HFFc6 (cell line): Measurements from ENCODE around the gene CCDC136. TPM values are rescaled to one million over a fixed set of nuclear protein-coding genes. Genes with fewer than 3 reads are reported as not detected.
A peak's percentile ranks its signal among the peaks of the same experiment; 100 is the strongest.

Experiments used
- DNase-seq: peaks from one replicate; pipeline ENCODE4 v3.0.0-alpha.2; 2018
- H3K27ac Mint-ChIP-seq: 2 replicates; pipeline ENCODE4 v1.8.0; 2020; ENCODE audit warnings: mild to moderate bottlenecking, mixed read lengths
- H3K27me3 Mint-ChIP-seq: 2 replicates; pipeline ENCODE4 v1.8.0; 2021; ENCODE audit warnings: mild to moderate bottlenecking, moderate library complexity, mixed read lengths; ENCODE audit not compliant: insufficient read depth
- H3K36me3 Mint-ChIP-seq: 2 replicates; pipeline ENCODE4 v1.8.0; 2021; ENCODE audit warnings: low read depth, mixed read lengths
- H3K4me1 Mint-ChIP-seq: 2 replicates; pipeline ENCODE4 v1.8.0; 2020; ENCODE audit warnings: low read depth, mixed read lengths
- H3K4me3 Mint-ChIP-seq: 2 replicates; pipeline ENCODE4 v1.8.0; 2020; ENCODE audit warnings: mild to moderate bottlenecking, moderate library complexity, mixed read lengths
- H3K9me3 Mint-ChIP-seq: 2 replicates; pipeline ENCODE4 v1.8.0; 2020; ENCODE audit warnings: mild to moderate bottlenecking, mixed read lengths
- CTCF ChIP-seq: fragments of 200-600 bp; sonication (generic); IDR thresholded peaks from 2 replicates; pipeline ENCODE4 v1.5.0; 2021; ENCODE audit warnings: antibody characterized with exemption, mild to moderate bottlenecking
- total RNA-seq, 6 experiments: library from RNA; stranded (reverse); fragmentation: NEBNext Ultra II Directional; extraction: Animal tissue kit (Norgen Biotek cat#: 25700); gene quantifications; 2 replicates in 1 of 6; 3 replicates in 5 of 6; pipeline ENCODE4 v1.2.3, GENCODE V29; 2021

CCDC136 gene
- total RNA-seq, 6 experiments from 2014 or later: 7.4 to 16.5 (median 13.7) TPM

- H3K36me3 Mint-ChIP-seq: peaks cover 12% of the 10 kb centered on the region
- peak overlapping the region; percentile 98 for H3K27ac Mint-ChIP-seq
- TF ChIP-seq CTCF: no peak
- H3K4me3 Mint-ChIP-seq: no peak overlapping the region
- H3K9me3 Mint-ChIP-seq: no peaks in the 10 kb centered on the region
- peaks cover 8% of the 10 kb centered on the region for H3K27me3 Mint-ChIP-seq
- peaks cover 37% of the 10 kb centered on the region for H3K4me1 Mint-ChIP-seq
- no peak for DNase-seq
Observed at GRCh38 chr7:128826512-128826911, 34.7 kb downstream of the CCDC136 start.

GRCh38 chr7:128826916-128827247 is 35.1 kb downstream of the CCDC136 start:
- peaks cover 8% of the 10 kb centered on the region for H3K27me3 Mint-ChIP-seq
- no peaks in the 10 kb centered on the region for H3K9me3 Mint-ChIP-seq
- H3K36me3 Mint-ChIP-seq: peaks cover 14% of the 10 kb centered on the region
- no peak overlapping the region; the same call in 1 of the 2 replicates for H3K4me3 Mint-ChIP-seq
- peaks cover 37% of the 10 kb centered on the region for H3K4me1 Mint-ChIP-seq
- TF ChIP-seq CTCF: no peak
- no peak for DNase-seq
- peak overlapping the region; percentile 98 for H3K27ac Mint-ChIP-seq

GRCh38 chr7:128827248-128827958 is 35.6 kb downstream of the CCDC136 start:
- peak overlapping the region; percentile 83 for H3K4me3 Mint-ChIP-seq
- H3K27me3 Mint-ChIP-seq: peaks cover 12% of the 10 kb centered on the region
- H3K4me1 Mint-ChIP-seq: peaks cover 37% of the 10 kb centered on the region
- TF ChIP-seq CTCF: no peak
- no peaks in the 10 kb centered on the region for H3K9me3 Mint-ChIP-seq
- peaks cover 14% of the 10 kb centered on the region for H3K36me3 Mint-ChIP-seq
- H3K27ac Mint-ChIP-seq: peak overlapping the region; percentile 98
- peak; percentile 75 for DNase-seq

GRCh38 chr7:128827971-128828711 is 36.4 kb downstream of the CCDC136 start:
- H3K36me3 Mint-ChIP-seq: peaks cover 14% of the 10 kb centered on the region
- peaks cover 13% of the 10 kb centered on the region for H3K27me3 Mint-ChIP-seq
- peak overlapping the region; percentile 98 for H3K27ac Mint-ChIP-seq
- no peak for TF ChIP-seq CTCF
- H3K4me3 Mint-ChIP-seq: peak overlapping the region; percentile 83
- peak; percentile 89 for DNase-seq
- no peaks in the 10 kb centered on the region for H3K9me3 Mint-ChIP-seq
- peaks cover 37% of the 10 kb centered on the region for H3K4me1 Mint-ChIP-seq

GRCh38 chr7:128829391-128830166 is 37.8 kb downstream of the CCDC136 start:
- Mint-ChIP-seq H3K4me1 (peaks cover 50% of the 10 kb centered on the region), H3K9me3 (no peaks in the 10 kb centered on the region), H3K27me3 (peaks cover 13% of the 10 kb centered on the region), H3K27ac (peak overlapping the region; percentile 98), H3K36me3 (peaks cover 17% of the 10 kb centered on the region), H3K4me3 (peak overlapping the region; percentile 80)
- DNase-seq: peak; percentile 67
- no peak for TF ChIP-seq CTCF
